ENCODE results near the gene TDP2.

DNA sequence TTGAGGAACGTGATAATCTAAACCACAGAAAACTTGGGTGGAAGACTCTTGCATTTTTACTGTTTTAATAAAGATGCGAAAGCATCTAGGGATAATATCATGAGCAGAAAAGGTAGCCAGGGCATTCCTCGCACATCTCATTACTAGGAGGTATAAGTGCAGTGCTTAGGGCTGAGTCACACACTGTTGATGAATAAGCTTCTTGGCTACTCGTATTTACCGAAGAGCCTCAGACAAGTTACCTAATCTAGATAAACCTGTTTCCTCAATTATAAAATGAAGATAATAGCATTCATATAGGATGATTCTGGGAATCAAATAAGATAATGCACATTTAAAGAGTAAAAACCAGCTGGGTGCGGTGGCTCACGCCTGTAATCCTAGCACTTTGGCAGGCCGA lies 19.9 kb downstream of the TDP2 start:
- TF ChIP-seq, protein P1, sequence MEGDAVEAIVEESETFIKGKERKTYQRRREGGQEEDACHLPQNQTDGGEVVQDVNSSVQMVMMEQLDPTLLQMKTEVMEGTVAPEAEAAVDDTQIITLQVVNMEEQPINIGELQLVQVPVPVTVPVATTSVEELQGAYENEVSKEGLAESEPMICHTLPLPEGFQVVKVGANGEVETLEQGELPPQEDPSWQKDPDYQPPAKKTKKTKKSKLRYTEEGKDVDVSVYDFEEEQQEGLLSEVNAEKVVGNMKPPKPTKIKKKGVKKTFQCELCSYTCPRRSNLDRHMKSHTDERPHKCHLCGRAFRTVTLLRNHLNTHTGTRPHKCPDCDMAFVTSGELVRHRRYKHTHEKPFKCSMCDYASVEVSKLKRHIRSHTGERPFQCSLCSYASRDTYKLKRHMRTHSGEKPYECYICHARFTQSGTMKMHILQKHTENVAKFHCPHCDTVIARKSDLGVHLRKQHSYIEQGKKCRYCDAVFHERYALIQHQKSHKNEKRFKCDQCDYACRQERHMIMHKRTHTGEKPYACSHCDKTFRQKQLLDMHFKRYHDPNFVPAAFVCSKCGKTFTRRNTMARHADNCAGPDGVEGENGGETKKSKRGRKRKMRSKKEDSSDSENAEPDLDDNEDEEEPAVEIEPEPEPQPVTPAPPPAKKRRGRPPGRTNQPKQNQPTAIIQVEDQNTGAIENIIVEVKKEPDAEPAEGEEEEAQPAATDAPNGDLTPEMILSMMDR (conservative IDR thresholded peaks at IDR 0.05 in 1 of 2, IDR thresholded peaks at IDR 0.05 in 1 of 2; ENCODE audit: low read depth in 1 of 2, low read length in 2 of 2): no peak
- no peak for TF ChIP-seq EZH2 (IDR thresholded peaks at IDR 0.05; ENCODE audit: low read length, missing control alignments)

Measured in fibroblast of lung (primary cell).